Astrocyte of the hippocampus (primary cell): Measurements from ENCODE around the gene COL27A1.

Source experiments
- DNase-seq: peaks from one replicate; pipeline ENCODE4 v3.0.0; 2011; ENCODE audit warnings: low read depth, low spot score

The COL27A1 gene

DNA sequence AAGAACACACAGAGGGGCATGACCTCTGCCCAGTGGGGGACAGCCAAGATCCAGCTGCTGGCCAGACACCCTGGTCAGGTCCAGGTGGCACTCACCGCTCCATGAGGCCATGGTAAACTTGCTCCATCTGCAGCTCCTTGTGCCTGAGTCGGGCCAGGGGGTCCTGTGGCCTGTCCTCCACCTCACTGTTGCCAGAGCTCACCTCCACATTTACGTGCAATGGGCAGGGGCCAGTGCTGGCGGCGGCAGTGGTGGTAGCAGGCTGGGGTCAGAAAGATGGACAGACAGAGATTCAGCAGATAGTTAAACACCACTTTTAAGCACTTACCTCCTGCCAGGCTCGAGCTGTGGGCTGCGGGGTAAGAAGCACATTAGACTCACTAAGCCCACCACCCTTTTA, 204.5 kb downstream of the COL27A1 start:
- DNase-seq, result no peak

GRCh38 chr9:114361542-114361941, 206.2 kb downstream of the COL27A1 start:
- no peak for DNase-seq
